ENCODE data around the gene SLC22A16.

- no peak for TF ChIP-seq CTCF (IDR thresholded peaks at IDR 0.05)
- no peak for TF ChIP-seq POLR2A (IDR thresholded peaks at IDR 0.05)
These were observed 9.1 kb upstream of the SLC22A16 start for GRCh38 chr6:110485491-110485890.

All from tibial nerve (tissue), 3 donors.